A549 (cell line): ENCODE results near the gene MVD.

Experiments used
- CTCF ChIP-seq: fragments of >200 bp; sonication (Bioruptor Twin); formaldehyde crosslinking; IDR thresholded peaks from 3 replicates; pipeline ENCODE4 v1.5.1; 2016
- E2F6 ChIP-seq: IDR thresholded peaks from 2 replicates; pipeline ENCODE4 v1.6.1; 2012; ENCODE audit warnings: low read depth, borderline replicate concordance
- EHMT2 ChIP-seq: fragments of 200-600 bp; sonication (generic); IDR thresholded peaks from 2 replicates; pipeline ENCODE4 v1.6.1; 2016; ENCODE audit warnings: antibody characterized with exemption, low read depth, mild to moderate bottlenecking, moderate library complexity
- ELK1 ChIP-seq: fragments of 150-350 bp; IDR thresholded peaks from 2 replicates; pipeline ENCODE4 v1.6.1; 2014; ENCODE audit warnings: low read depth, mild to moderate bottlenecking, low read length
- FOXS1 ChIP-seq: fragments of 250-450 bp; sonication (Bioruptor Pico); IDR thresholded peaks from 2 replicates; pipeline ENCODE4 v1.5.0; 2020; ENCODE audit warnings: mild to moderate bottlenecking, moderate library complexity
- MAX ChIP-seq: IDR thresholded peaks from 2 replicates; pipeline ENCODE4 v1.6.1; 2012
- NFE2L2 ChIP-seq: fragments of 150-350 bp; conservative IDR thresholded peaks from 2 replicates; pipeline ENCODE4 v1.6.1; 2014; ENCODE audit warnings: low read length
- PHF8 ChIP-seq: fragments of 200-600 bp; sonication (generic); IDR thresholded peaks from 2 replicates; pipeline ENCODE4 v1.6.1; 2016; ENCODE audit warnings: low read depth, mild to moderate bottlenecking, antibody characterized with exemption, moderate library complexity, borderline replicate concordance
- REST ChIP-seq: fragments of 200-600 bp; sonication (generic); IDR thresholded peaks from 2 replicates; pipeline ENCODE4 v1.6.1; 2016; ENCODE audit warnings: antibody characterized with exemption, mild to moderate bottlenecking, moderate library complexity
- SREBF2 ChIP-seq: fragments of 450-650 bp; IDR thresholded peaks from 2 replicates; pipeline ENCODE4 v1.6.1; 2014; ENCODE audit warnings: mild to moderate bottlenecking, moderate library complexity
- TP53 ChIP-seq: fragments of 250-450 bp; sonication (Bioruptor Pico); IDR thresholded peaks from 2 replicates; pipeline ENCODE4 v1.5.0; 2021; ENCODE audit warnings: mild to moderate bottlenecking, moderate library complexity

- TF ChIP-seq EHMT2 (no peak), REST (no peak), E2F6 (no peak), MAX (no peak), NFE2L2 (no peak), ELK1 (no peak), TP53 (CRISPR knock-in tag) (no peak), SREBF2 (no peak), FOXS1 (CRISPR knock-in tag) (no peak), CTCF (no peak), PHF8 (no peak)
Measured at GRCh38 chr16:88622125-88622524, 40.8 kb downstream of the MVD start.
